ENCODE data around the gene MAML1. TPM values are rescaled to one million over a fixed set of nuclear protein-coding genes. Genes with fewer than 3 reads are reported as not detected.

The MAML1 gene
- total RNA-seq, 1 donor from 2014 or later: 59.1 TPM

DNA sequence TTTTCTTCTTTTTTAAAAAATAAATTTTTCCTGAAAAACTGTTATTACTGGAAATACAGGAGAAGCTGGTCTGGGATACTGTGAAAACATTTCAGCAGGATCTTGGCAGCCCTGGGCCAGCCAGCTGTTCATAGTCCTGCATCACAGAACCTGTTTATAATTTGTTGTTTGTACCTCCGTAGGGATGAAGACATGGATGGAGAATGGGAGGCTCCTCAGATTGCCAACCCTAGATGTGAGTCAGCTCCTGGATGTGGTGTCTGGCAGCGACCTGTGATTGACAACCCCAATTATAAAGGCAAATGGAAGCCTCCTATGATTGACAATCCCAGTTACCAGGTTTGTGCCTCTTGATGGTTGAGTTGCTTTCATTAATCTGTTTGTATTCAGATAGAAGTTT, 12.4 kb upstream of the MAML1 start:
- no peaks in the 10 kb centered on the region for H3K27me3 Mint-ChIP-seq (ENCODE audit: low read depth)

DNA sequence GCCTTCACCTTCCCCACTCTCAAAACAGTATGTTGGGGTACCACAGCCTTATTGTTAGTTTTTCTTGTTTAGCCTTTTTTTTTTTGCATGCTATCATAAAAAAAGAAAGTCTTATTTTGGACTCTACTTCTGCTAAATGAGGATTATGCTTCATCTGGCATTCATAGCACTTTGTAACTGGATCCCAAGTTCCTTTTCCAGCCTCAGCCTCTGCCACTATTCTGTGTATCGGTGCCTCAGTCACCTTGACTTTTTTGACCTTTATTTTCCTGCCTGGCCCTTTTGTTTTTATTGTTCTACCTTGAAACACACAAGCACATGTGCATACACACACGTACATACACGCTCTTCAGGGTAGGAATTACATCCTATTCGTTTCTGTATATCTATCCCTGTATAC, 8.5 kb upstream of the MAML1 start:
- Mint-ChIP-seq H3K9me3 (no peaks in the 10 kb centered on the region), H3K27me3 (ENCODE audit: low read depth) (no peaks in the 10 kb centered on the region), H3K4me1 (no peaks in the 10 kb centered on the region), H3K27ac (ENCODE audit: unreplicated experiment) (no peak overlapping the region), H3K4me3 (no peak overlapping the region), H3K36me3 (ENCODE audit: low read depth) (peaks cover 14% of the 10 kb centered on the region)
- DNase-seq (ENCODE audit: low read depth, low spot score): no peak
- TF ChIP-seq, protein P1, sequence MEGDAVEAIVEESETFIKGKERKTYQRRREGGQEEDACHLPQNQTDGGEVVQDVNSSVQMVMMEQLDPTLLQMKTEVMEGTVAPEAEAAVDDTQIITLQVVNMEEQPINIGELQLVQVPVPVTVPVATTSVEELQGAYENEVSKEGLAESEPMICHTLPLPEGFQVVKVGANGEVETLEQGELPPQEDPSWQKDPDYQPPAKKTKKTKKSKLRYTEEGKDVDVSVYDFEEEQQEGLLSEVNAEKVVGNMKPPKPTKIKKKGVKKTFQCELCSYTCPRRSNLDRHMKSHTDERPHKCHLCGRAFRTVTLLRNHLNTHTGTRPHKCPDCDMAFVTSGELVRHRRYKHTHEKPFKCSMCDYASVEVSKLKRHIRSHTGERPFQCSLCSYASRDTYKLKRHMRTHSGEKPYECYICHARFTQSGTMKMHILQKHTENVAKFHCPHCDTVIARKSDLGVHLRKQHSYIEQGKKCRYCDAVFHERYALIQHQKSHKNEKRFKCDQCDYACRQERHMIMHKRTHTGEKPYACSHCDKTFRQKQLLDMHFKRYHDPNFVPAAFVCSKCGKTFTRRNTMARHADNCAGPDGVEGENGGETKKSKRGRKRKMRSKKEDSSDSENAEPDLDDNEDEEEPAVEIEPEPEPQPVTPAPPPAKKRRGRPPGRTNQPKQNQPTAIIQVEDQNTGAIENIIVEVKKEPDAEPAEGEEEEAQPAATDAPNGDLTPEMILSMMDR (conservative IDR thresholded peaks at IDR 0.05): no peak

More for the DNA sequence above, 12.4 kb upstream of the MAML1 start:
- Mint-ChIP-seq H3K4me1 (no peaks in the 10 kb centered on the region), H3K4me3 (no peak overlapping the region), H3K9me3 (no peaks in the 10 kb centered on the region), H3K27ac (ENCODE audit: unreplicated experiment) (no peak overlapping the region), H3K36me3 (ENCODE audit: low read depth) (peaks cover 25% of the 10 kb centered on the region)
- TF ChIP-seq, protein P1 (conservative IDR thresholded peaks at IDR 0.05): no peak
- no peak for DNase-seq (ENCODE audit: low read depth, low spot score)

DNA sequence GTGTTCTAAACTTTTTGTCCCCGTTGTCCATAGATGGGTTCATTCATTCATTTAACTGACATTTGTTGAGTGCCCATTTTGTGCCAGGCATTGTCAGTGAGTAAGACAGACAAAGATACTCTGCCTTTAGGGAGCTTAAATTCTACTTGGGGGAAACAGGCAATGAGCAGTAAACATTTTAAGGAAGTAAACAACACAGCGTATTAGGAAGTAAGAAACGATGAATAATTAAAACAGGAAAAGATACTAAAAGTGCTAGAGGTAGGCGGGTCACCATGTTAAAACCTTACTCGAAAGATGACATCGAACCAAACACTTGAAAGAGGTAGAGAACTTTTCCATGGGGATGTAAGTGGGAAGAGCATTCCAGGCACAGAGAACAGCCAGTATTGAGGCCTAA, 5.5 kb upstream of the MAML1 start:
- Mint-ChIP-seq H3K4me1 (peaks cover 3% of the 10 kb centered on the region), H3K27ac (ENCODE audit: unreplicated experiment) (no peak overlapping the region), H3K4me3 (no peak overlapping the region), H3K9me3 (no peaks in the 10 kb centered on the region), H3K36me3 (ENCODE audit: low read depth) (peaks cover 18% of the 10 kb centered on the region), H3K27me3 (ENCODE audit: low read depth) (no peaks in the 10 kb centered on the region)
- DNase-seq (ENCODE audit: low read depth, low spot score): no peak
- TF ChIP-seq, protein P1 (conservative IDR thresholded peaks at IDR 0.05): no peak

GRCh38 chr5:179729303-179729702, 3.3 kb upstream of the MAML1 start:
- Mint-ChIP-seq H3K36me3 (ENCODE audit: low read depth) (peaks cover 9% of the 10 kb centered on the region), H3K4me1 (peaks cover 13% of the 10 kb centered on the region), H3K9me3 (no peaks in the 10 kb centered on the region), H3K4me3 (no peak overlapping the region), H3K27me3 (ENCODE audit: low read depth) (peaks cover 3% of the 10 kb centered on the region), H3K27ac (ENCODE audit: unreplicated experiment) (no peak overlapping the region)
- no peak for DNase-seq (ENCODE audit: low read depth, low spot score)
- TF ChIP-seq, protein P1 (conservative IDR thresholded peaks at IDR 0.05): no peak

DNA sequence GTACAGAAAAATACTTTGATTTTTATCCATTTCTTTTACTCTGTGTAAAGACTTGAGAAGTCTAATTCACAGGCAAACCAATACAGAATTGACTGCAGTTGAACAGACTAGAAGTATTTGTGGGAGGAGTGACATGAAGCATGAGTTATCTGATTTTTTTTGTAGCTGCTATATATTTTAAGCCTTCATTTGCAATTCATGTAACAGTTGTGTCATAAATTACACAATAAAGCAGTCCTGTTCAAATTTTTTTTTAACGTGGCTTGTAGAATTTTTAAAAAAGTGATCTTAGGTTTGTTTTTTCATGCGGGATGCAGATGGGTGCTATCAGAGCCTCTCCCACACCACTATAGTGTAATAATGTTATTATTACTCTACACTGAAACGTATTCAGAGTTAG, 2.9 kb upstream of the MAML1 start:
- no peak for DNase-seq (ENCODE audit: low read depth, low spot score)
- no peak overlapping the region for H3K27ac Mint-ChIP-seq (ENCODE audit: unreplicated experiment)
- TF ChIP-seq, protein P1 (conservative IDR thresholded peaks at IDR 0.05): no peak
- peaks cover 3% of the 10 kb centered on the region for H3K27me3 Mint-ChIP-seq (ENCODE audit: low read depth)
- peaks cover 17% of the 10 kb centered on the region for H3K4me1 Mint-ChIP-seq
- H3K4me3 Mint-ChIP-seq: peak overlapping the region; percentile 22
- H3K9me3 Mint-ChIP-seq: no peaks in the 10 kb centered on the region
- H3K36me3 Mint-ChIP-seq (ENCODE audit: low read depth): peaks cover 7% of the 10 kb centered on the region

- Mint-ChIP-seq H3K36me3 (ENCODE audit: low read depth) (peaks cover 7% of the 10 kb centered on the region), H3K27me3 (ENCODE audit: low read depth) (peaks cover 3% of the 10 kb centered on the region), H3K4me1 (peaks cover 19% of the 10 kb centered on the region), H3K4me3 (no peak overlapping the region), H3K27ac (ENCODE audit: unreplicated experiment) (no peak overlapping the region), H3K9me3 (no peaks in the 10 kb centered on the region)
- TF ChIP-seq, protein P1 (conservative IDR thresholded peaks at IDR 0.05): no peak
- no peak for DNase-seq (ENCODE audit: low read depth, low spot score)
Observed at GRCh38 chr5:179730356-179730755, 2.3 kb upstream of the MAML1 start.
